ENCODE results near the gene NR1D2. TPM values are rescaled to one million over a fixed set of nuclear protein-coding genes. Genes with fewer than 3 reads are reported as not detected.
A peak's percentile ranks its signal among the peaks of the same experiment; 100 is the strongest.

NR1D2 gene
- total RNA-seq, 1 donor from 2014 or later: 19.4 TPM

- Histone ChIP-seq H3K27ac (no peak overlapping the region), H3K27me3 (no peaks in the 10 kb centered on the region), H3K9me3 (no peaks in the 10 kb centered on the region), H3K36me3 (peaks cover 0 to 5% of the 10 kb centered on the region in 2 donors), H3K4me1 (peaks cover 76% of the 10 kb centered on the region), H3K4me3 (no peak overlapping the region)
- intact Hi-C loops (cut with DNase I): no loop called here
- no peak for DNase-seq (ENCODE audit: extremely low spot score in 2 of 2)
- no peak for TF ChIP-seq CTCF (IDR thresholded peaks at IDR 0.05)
- TF ChIP-seq POLR2AphosphoS5 (IDR thresholded peaks at IDR 0.05; ENCODE audit: insufficient read depth in 1 of 2, low read depth in 1 of 2): no peak
- no peak for TF ChIP-seq POLR2A (IDR thresholded peaks at IDR 0.05)
These were observed 9.1 kb downstream of the NR1D2 start for GRCh38 chr3:23954144-23954543.

- DNase-seq (ENCODE audit: extremely low spot score in 2 of 2): no peak
- intact Hi-C loops (cut with DNase I): no loop called here
- H3K9me3 ChIP-seq: no peaks in the 10 kb centered on the region
- H3K27me3 ChIP-seq: no peaks in the 10 kb centered on the region
- TF ChIP-seq POLR2AphosphoS5 (IDR thresholded peaks at IDR 0.05; ENCODE audit: insufficient read depth in 1 of 2, low read depth in 1 of 2) (no peak), POLR2A (IDR thresholded peaks at IDR 0.05) (no peak), CTCF (IDR thresholded peaks at IDR 0.05) (no peak)
- no peak overlapping the region for H3K4me3 ChIP-seq
- H3K4me1 ChIP-seq: peaks cover 70% of the 10 kb centered on the region
- H3K36me3 ChIP-seq: peaks cover 0 to 13% of the 10 kb centered on the region in 2 donors
- H3K27ac ChIP-seq: no peak overlapping the region
These were observed 11.6 kb downstream of the NR1D2 start for GRCh38 chr3:23956701-23957100.

- intact Hi-C loops (cut with DNase I): no loop called here
- no peaks in the 10 kb centered on the region for H3K27me3 ChIP-seq
- H3K4me3 ChIP-seq: no peak overlapping the region
- peaks cover 0 to 31% of the 10 kb centered on the region in 2 donors for H3K36me3 ChIP-seq
- TF ChIP-seq CTCF (IDR thresholded peaks at IDR 0.05) (no peak), POLR2AphosphoS5 (IDR thresholded peaks at IDR 0.05; ENCODE audit: insufficient read depth in 1 of 2, low read depth in 1 of 2) (peak in 1 of 2 donors; percentile 72)
- no peak overlapping the region for H3K27ac ChIP-seq
- peaks cover 59% of the 10 kb centered on the region for H3K4me1 ChIP-seq
- H3K9me3 ChIP-seq: no peaks in the 10 kb centered on the region
- DNase-seq (ENCODE audit: extremely low spot score in 2 of 2): no peak
These were observed 14.2 kb downstream of the NR1D2 start for GRCh38 chr3:23959135-23959900.

- Histone ChIP-seq H3K4me3 (no peak overlapping the region), H3K36me3 (peaks cover 0 to 38% of the 10 kb centered on the region in 2 donors), H3K27ac (no peak overlapping the region), H3K9me3 (no peaks in the 10 kb centered on the region), H3K4me1 (peaks cover 54% of the 10 kb centered on the region), H3K27me3 (no peaks in the 10 kb centered on the region)
- no peak for DNase-seq (ENCODE audit: extremely low spot score in 2 of 2)
- TF ChIP-seq CTCF (IDR thresholded peaks at IDR 0.05): no peak
- TF ChIP-seq POLR2AphosphoS5 (IDR thresholded peaks at IDR 0.05; ENCODE audit: insufficient read depth in 1 of 2, low read depth in 1 of 2): no peak
- no peak for TF ChIP-seq POLR2A (IDR thresholded peaks at IDR 0.05)
- intact Hi-C loops (cut with DNase I): no loop called here
These were observed 15.6 kb downstream of the NR1D2 start for GRCh38 chr3:23960649-23961048.

GRCh38 chr3:23961066-23961465 is 16.0 kb downstream of the NR1D2 start:
- TF ChIP-seq CTCF (IDR thresholded peaks at IDR 0.05): no peak
- no peak for TF ChIP-seq POLR2A (IDR thresholded peaks at IDR 0.05)
- no peak for TF ChIP-seq POLR2AphosphoS5 (IDR thresholded peaks at IDR 0.05; ENCODE audit: insufficient read depth in 1 of 2, low read depth in 1 of 2)
- Histone ChIP-seq H3K27ac (no peak overlapping the region), H3K4me3 (no peak overlapping the region), H3K27me3 (no peaks in the 10 kb centered on the region), H3K36me3 (peaks cover 0 to 38% of the 10 kb centered on the region in 2 donors), H3K9me3 (no peaks in the 10 kb centered on the region), H3K4me1 (peaks cover 54% of the 10 kb centered on the region)
- intact Hi-C loops (cut with DNase I): no loop called here
- no peak for DNase-seq (ENCODE audit: extremely low spot score in 2 of 2)

All from vagina (tissue), 2 donors.